Fibroblast of mammary gland (primary cell): Measurements from ENCODE around the gene EMILIN1.

Experiments used
- DNase-seq: peaks from one replicate; pipeline ENCODE4 v3.0.0-alpha.2; 2010; ENCODE audit warnings: low read depth
- H3K4me3 ChIP-seq: 2 replicates; pipeline ENCODE4 v1.5.1; 2011; ENCODE audit warnings: low read depth, mild to moderate bottlenecking, low read length, moderate library complexity; ENCODE audit not compliant: control insufficient read depth
- CTCF ChIP-seq: conservative IDR thresholded peaks from 2 replicates; pipeline ENCODE4 v1.5.1; 2011; ENCODE audit warnings: low read depth, low read length, inconsistent platforms; ENCODE audit not compliant: control insufficient read depth, insufficient read depth

The EMILIN1 gene

GRCh38 chr2:27133195-27133875, 54.9 kb downstream of the EMILIN1 start:
- no peak for TF ChIP-seq CTCF
- no peak for DNase-seq
- H3K4me3 ChIP-seq = peak overlapping the region; percentile 88

- peak; percentile 92 for DNase-seq
- peak within 1 kb of the TSS; percentile 88 for H3K4me3 ChIP-seq
- peak; percentile 40 for TF ChIP-seq CTCF
Measured at GRCh38 chr2:27133905-27134780, 55.7 kb downstream of the EMILIN1 start, which contains the start of gene PREB. Gene PREB, minus strand, starts transcription at chr2:27134636. Its CDS starts 215 bp downstream, at chr2:27134421.

- TF ChIP-seq CTCF = no peak
- DNase-seq = no peak
- H3K4me3 ChIP-seq = peak overlapping the region; percentile 15
Measured at GRCh38 chr2:27134781-27135477, 56.5 kb downstream of the EMILIN1 start.

GRCh38 chr2:27135478-27135955, 57.1 kb downstream of the EMILIN1 start:
- DNase-seq = no peak
- H3K4me3 ChIP-seq = no peak overlapping the region
- TF ChIP-seq CTCF = no peak
